ENCODE data around the gene LAGE3. TPM values are rescaled to one million over a fixed set of nuclear protein-coding genes. Genes with fewer than 3 reads are reported as not detected.

LAGE3 gene
- total RNA-seq, 1 experiment from 2014 or later: 175 TPM

DNA sequence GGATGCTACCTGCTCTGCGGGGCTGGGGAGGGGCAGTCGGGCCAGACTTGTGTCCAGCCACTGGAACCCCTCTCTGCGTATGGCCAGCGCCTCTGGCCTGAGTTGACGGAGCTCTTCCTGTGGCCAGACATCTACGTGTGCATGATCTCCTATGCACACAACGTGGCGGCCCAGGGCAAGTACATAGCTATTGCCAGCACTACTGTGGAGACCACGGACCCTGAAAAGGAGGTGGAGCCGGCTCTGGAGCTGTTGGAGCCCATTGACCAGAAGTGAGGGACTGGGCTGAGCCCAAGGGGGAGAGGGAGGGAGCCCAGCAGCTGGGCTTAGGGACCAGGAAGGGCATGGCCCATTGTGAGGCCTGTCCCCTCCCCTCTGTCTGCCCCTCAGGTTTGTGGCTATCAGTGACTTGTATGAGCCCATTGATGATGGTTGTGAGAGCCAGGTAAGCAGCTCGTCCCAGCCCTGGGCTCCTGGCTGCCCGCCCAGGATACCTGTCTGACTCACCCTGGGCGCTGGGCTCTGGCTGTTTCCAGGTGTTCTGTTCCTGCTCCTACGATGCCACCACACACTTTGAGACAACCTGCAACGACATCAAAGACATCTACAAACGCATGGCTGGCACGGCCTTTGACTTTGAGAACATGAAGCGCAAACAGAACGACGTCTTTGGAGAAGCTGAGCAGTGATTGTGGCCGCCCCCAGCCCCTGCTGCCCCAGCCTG lies 36.9 kb downstream of the LAGE3 start:
- ChIA-PET CTCF (no interaction called here), POLR2A (no interaction called here)
- H3K4me3 ChIP-seq (ENCODE audit: low read depth in 2 of 2, low read length in 2 of 2): no peak overlapping the region
- BruUV-seq (replicated peaks): TSS peak; percentile 64
- in situ Hi-C loops (cut with HindIII; ENCODE audit: low pct_unique_long_range_greater_than_20kb, low sequenced_read_pairs) (no loop called here), intact Hi-C loops (cut with micrococcal nuclease; ENCODE audit: unreplicated experiment) (no loop called here)
- TF ChIP-seq TCF7L2 (IDR thresholded peaks at IDR 0.05; ENCODE audit: low read depth, low read length): no peak
- no peak for TF ChIP-seq POLR2AphosphoS5 (IDR thresholded peaks at IDR 0.05; ENCODE audit: low read depth, low read length)
- TF ChIP-seq SIN3A (IDR thresholded peaks at IDR 0.05; ENCODE audit: borderline replicate concordance, insufficient read depth, low read depth, low read length): no peak
- TF ChIP-seq, protein P1, sequence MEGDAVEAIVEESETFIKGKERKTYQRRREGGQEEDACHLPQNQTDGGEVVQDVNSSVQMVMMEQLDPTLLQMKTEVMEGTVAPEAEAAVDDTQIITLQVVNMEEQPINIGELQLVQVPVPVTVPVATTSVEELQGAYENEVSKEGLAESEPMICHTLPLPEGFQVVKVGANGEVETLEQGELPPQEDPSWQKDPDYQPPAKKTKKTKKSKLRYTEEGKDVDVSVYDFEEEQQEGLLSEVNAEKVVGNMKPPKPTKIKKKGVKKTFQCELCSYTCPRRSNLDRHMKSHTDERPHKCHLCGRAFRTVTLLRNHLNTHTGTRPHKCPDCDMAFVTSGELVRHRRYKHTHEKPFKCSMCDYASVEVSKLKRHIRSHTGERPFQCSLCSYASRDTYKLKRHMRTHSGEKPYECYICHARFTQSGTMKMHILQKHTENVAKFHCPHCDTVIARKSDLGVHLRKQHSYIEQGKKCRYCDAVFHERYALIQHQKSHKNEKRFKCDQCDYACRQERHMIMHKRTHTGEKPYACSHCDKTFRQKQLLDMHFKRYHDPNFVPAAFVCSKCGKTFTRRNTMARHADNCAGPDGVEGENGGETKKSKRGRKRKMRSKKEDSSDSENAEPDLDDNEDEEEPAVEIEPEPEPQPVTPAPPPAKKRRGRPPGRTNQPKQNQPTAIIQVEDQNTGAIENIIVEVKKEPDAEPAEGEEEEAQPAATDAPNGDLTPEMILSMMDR (IDR thresholded peaks at IDR 0.05): no peak
- no peak for TF ChIP-seq REST (IDR thresholded peaks at IDR 0.05; ENCODE audit: insufficient read depth in 1 of 2, low read depth in 2 of 2, low read length in 1 of 2)
- H3K36me3 ChIP-seq (ENCODE audit: control insufficient read depth, insufficient read depth, low read length): no peaks in the 10 kb centered on the region
- H3K27me3 ChIP-seq (ENCODE audit: control insufficient read depth, insufficient read depth, low read length): no peaks in the 10 kb centered on the region
- peaks cover 36% of the 10 kb centered on the region for H3K4me1 ChIP-seq (ENCODE audit: control insufficient read depth, insufficient read depth, low read length)
- ATAC-seq: no peak
- DNase-seq (ENCODE audit: low read depth, low spot score): no peak
- H3K27ac ChIP-seq (ENCODE audit: low read length): no peak overlapping the region
- no peaks in the 10 kb centered on the region for H3K9me3 ChIP-seq (ENCODE audit: control insufficient read depth, insufficient read depth, low read depth, low read length)

DNA sequence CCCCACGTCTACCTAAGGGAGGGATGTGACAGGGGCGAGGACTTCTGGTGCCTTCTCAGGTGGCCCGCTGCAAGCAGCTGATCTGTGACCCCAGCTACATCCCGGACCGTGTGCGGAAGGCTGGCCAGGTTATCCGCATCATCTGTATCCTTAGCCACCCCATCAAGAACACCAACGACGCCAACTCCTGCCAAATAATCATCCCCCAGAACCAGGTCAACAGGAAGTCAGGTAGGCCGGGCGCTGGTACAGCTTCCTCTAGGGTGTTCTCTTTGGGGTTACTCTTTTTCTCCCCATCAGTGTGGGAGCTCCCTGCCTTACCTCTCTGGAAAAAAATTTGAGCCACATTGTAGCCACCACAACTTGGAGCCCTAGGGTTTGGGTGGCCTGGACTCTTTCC lies 37.5 kb downstream of the LAGE3 start:
- TF ChIP-seq, protein P1 (IDR thresholded peaks at IDR 0.05): no peak
- TF ChIP-seq REST (IDR thresholded peaks at IDR 0.05; ENCODE audit: insufficient read depth in 1 of 2, low read depth in 2 of 2, low read length in 1 of 2) (no peak), SIN3A (IDR thresholded peaks at IDR 0.05; ENCODE audit: borderline replicate concordance, insufficient read depth, low read depth, low read length) (no peak), TCF7L2 (IDR thresholded peaks at IDR 0.05; ENCODE audit: low read depth, low read length) (no peak), POLR2AphosphoS5 (IDR thresholded peaks at IDR 0.05; ENCODE audit: low read depth, low read length) (no peak)
- CTCF ChIA-PET: no interaction called here
- Histone ChIP-seq H3K9me3 (ENCODE audit: control insufficient read depth, insufficient read depth, low read depth, low read length) (no peaks in the 10 kb centered on the region), H3K4me3 (ENCODE audit: low read depth in 2 of 2, low read length in 2 of 2) (no peak overlapping the region), H3K4me1 (ENCODE audit: control insufficient read depth, insufficient read depth, low read length) (peaks cover 36% of the 10 kb centered on the region), H3K36me3 (ENCODE audit: control insufficient read depth, insufficient read depth, low read length) (no peaks in the 10 kb centered on the region), H3K27ac (ENCODE audit: low read length) (no peak overlapping the region), H3K27me3 (ENCODE audit: control insufficient read depth, insufficient read depth, low read length) (no peaks in the 10 kb centered on the region)
- ATAC-seq: no peak
- no peak for DNase-seq (ENCODE audit: low read depth, low spot score)
- in situ Hi-C loops (cut with HindIII; ENCODE audit: low pct_unique_long_range_greater_than_20kb, low sequenced_read_pairs) (no loop called here), intact Hi-C loops (cut with micrococcal nuclease; ENCODE audit: unreplicated experiment) (no loop called here)
- no TSS peak for BruUV-seq (replicated peaks)
- POLR2A ChIA-PET: interaction anchor here (0.6 kb wide), 1 partner anchor 18 kb away, joined by 5 read pairs; no protein-coding TSS in a partner anchor
